ENCODE data around the gene LTO1.
A peak's percentile ranks its signal among the peaks of the same experiment; 100 is the strongest.

Gene LTO1

DNA sequence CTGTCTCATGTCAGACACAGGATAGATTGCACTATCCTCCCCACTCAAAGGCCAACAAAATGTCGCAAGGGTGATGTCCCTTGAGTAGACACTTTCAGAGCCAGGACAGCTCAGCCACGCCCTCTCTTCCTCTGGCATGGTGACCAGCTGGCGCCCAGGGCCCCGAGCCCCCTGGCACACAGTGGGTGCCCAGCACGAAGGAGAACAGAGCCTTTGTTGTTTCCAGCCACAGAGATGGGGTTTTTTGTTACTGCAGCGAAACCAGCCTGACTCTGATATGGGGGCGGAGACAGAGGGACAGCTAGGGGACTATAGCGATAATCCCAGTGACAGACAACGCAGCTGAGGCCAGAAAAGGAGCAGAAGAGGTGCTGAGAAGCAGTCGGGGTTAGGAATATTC is 57.5 kb downstream of the LTO1 start:
- no peaks in the 10 kb centered on the region for H3K27me3 ChIP-seq (ENCODE audit: control insufficient read depth in 3 of 3, insufficient read depth in 3 of 3, low read depth in 1 of 3, low read length in 3 of 3)
- peak overlapping the region; percentile 47 for H3K14ac ChIP-seq (ENCODE audit: low read length)
- no peaks in the 10 kb centered on the region for H3K36me3 ChIP-seq (replicated peaks in 1 of 2; ENCODE audit: control insufficient read depth in 2 of 2, insufficient read depth in 2 of 2, low read length in 2 of 2)
- H3K4ac ChIP-seq (ENCODE audit: low read length): no peak overlapping the region
- H2BK12ac ChIP-seq (ENCODE audit: low read length): no peak overlapping the region
- H3K4me2 ChIP-seq (ENCODE audit: insufficient read depth, low read length, poor library complexity, severe bottlenecking): no peak overlapping the region
- no peaks in the 10 kb centered on the region for H3K79me1 ChIP-seq (ENCODE audit: low read depth, low read length)
- no peak overlapping the region for H2BK120ac ChIP-seq (ENCODE audit: low read depth, low read length)
- H3K18ac ChIP-seq (ENCODE audit: low read length): no peak overlapping the region
- H3K9ac ChIP-seq (ENCODE audit: low read depth, low read length, poor library complexity): no peak overlapping the region
- no peak overlapping the region for H2BK15ac ChIP-seq (ENCODE audit: low read length)
- no CpG with 5 or more reads among the region's 10 CpGs for WGBS, 2 donors (ENCODE audit: extremely low coverage in 2 of 2, insufficient read length in 2 of 2, insufficient replicate concordance in 1 of 2)
- H4K91ac ChIP-seq (ENCODE audit: low read depth, low read length, poor library complexity): no peak overlapping the region
- no peak overlapping the region for H3K4me3 ChIP-seq (ENCODE audit: low read length in 2 of 2)
- no peak overlapping the region for H3K27ac ChIP-seq (replicated peaks; ENCODE audit: low read length)
- H2BK5ac ChIP-seq (ENCODE audit: low read length): no peak overlapping the region
- no peaks in the 10 kb centered on the region for H3K9me3 ChIP-seq (replicated peaks in 1 of 2; ENCODE audit: control insufficient read depth in 2 of 2, insufficient read depth in 1 of 2, low read depth in 1 of 2, low read length in 2 of 2)
- no peak overlapping the region for H2AFZ ChIP-seq (ENCODE audit: low read length)
- peak overlapping the region; percentile 47 for H2AK5ac ChIP-seq (ENCODE audit: low read depth, low read length)
- DNase-seq (ENCODE audit: low spot score): no peak
- peaks cover 0 to 3% of the 10 kb centered on the region in 2 donors for H3K4me1 ChIP-seq (ENCODE audit: control insufficient read depth in 2 of 2, insufficient read depth in 1 of 2, low read depth in 1 of 2, low read length in 2 of 2)
- no peak overlapping the region for H4K8ac ChIP-seq (ENCODE audit: low read depth, low read length)
- H3K23ac ChIP-seq (ENCODE audit: low read depth, low read length, poor library complexity): no peak overlapping the region

DNA sequence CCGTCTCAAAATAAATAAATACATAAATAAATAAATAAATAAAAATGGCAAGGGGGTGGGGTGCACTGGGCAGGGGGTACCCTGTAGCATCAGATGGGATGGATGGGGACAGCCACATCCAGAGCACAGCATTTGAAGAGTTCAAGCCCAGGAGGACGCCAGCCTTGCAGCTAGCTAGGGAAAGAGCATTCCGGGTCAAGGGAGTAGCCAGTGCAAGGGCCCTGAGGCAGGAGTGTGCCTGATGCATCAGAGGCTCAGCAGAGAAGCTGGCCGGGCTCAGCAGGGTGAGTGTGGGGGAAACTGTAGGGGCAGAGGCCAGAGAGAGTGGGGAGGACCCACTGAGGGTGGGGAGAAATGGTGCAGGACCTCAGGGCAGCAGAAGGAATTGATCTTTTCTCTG is 57.9 kb downstream of the LTO1 start:
- Histone ChIP-seq H4K8ac (ENCODE audit: low read depth, low read length) (no peak overlapping the region), H3K36me3 (replicated peaks in 1 of 2; ENCODE audit: control insufficient read depth in 2 of 2, insufficient read depth in 2 of 2, low read length in 2 of 2) (no peaks in the 10 kb centered on the region), H3K4me1 (ENCODE audit: control insufficient read depth in 2 of 2, insufficient read depth in 1 of 2, low read depth in 1 of 2, low read length in 2 of 2) (peaks cover 0 to 3% of the 10 kb centered on the region in 2 donors), H3K27me3 (ENCODE audit: control insufficient read depth in 3 of 3, insufficient read depth in 3 of 3, low read depth in 1 of 3, low read length in 3 of 3) (no peaks in the 10 kb centered on the region), H3K4ac (ENCODE audit: low read length) (no peak overlapping the region), H3K9me3 (replicated peaks in 1 of 2; ENCODE audit: control insufficient read depth in 2 of 2, insufficient read depth in 1 of 2, low read depth in 1 of 2, low read length in 2 of 2) (no peaks in the 10 kb centered on the region), H3K18ac (ENCODE audit: low read length) (peak overlapping the region; percentile 27), H3K27ac (replicated peaks; ENCODE audit: low read length) (no peak overlapping the region), H4K91ac (ENCODE audit: low read depth, low read length, poor library complexity) (no peak overlapping the region), H2BK15ac (ENCODE audit: low read length) (no peak overlapping the region), H3K9ac (ENCODE audit: low read depth, low read length, poor library complexity) (no peak overlapping the region), H3K79me1 (ENCODE audit: low read depth, low read length) (no peaks in the 10 kb centered on the region), H2BK12ac (ENCODE audit: low read length) (no peak overlapping the region), H3K4me3 (ENCODE audit: low read length in 2 of 2) (no peak overlapping the region), H3K4me2 (ENCODE audit: insufficient read depth, low read length, poor library complexity, severe bottlenecking) (no peak overlapping the region), H3K14ac (ENCODE audit: low read length) (peak overlapping the region; percentile 47), H2BK5ac (ENCODE audit: low read length) (no peak overlapping the region), H2AK5ac (ENCODE audit: low read depth, low read length) (peak overlapping the region; percentile 47), H2AFZ (ENCODE audit: low read length) (no peak overlapping the region), H3K23ac (ENCODE audit: low read depth, low read length, poor library complexity) (no peak overlapping the region), H2BK120ac (ENCODE audit: low read depth, low read length) (no peak overlapping the region)
- no CpG with 5 or more reads among the region's 4 CpGs for WGBS, 2 donors (ENCODE audit: extremely low coverage in 2 of 2, insufficient read length in 2 of 2, insufficient replicate concordance in 1 of 2)
- no peak for DNase-seq (ENCODE audit: low spot score)

All from neuronal stem cell (in vitro differentiated cells).